Pancreas (tissue), 10 donors: ENCODE data around the gene IHH. TPM values are rescaled to one million over a fixed set of nuclear protein-coding genes. Genes with fewer than 3 reads are reported as not detected.

ENCODE experiments used
- ATAC-seq, 4 donors: fragments of 200-7000 bp; cut with Tn5 transposase; one replicate each; pipeline versions ENCODE4 v1.8.0 to v1.9.1; 2020; ENCODE audit warnings: mild to moderate bottlenecking in 4 of 4, moderate library complexity in 4 of 4
- DNase-seq, 6 donors: peaks; one replicate each; pipeline ENCODE4 v3.0.0-alpha.2; 2020
- FAIRE-seq: peaks from 2 replicates; lab custom pipeline; 2012; peaks lifted over from hg19 to GRCh38; lab: Jason Lieb, UNC
- H3K27ac ChIP-seq, 4 donors: fragments of 200-600 bp; sonication (generic); 1 replicate in 3 of 4; 2 replicates in 1 of 4; pipeline versions ENCODE4 v1.5.0 to v1.8.0; 2020
- H3K27me3 ChIP-seq, 4 donors: fragments of 200-600 bp; one replicate each; pipeline ENCODE4 v1.8.0; 2021
- H3K36me3 ChIP-seq, 3 donors: fragments of 200-600 bp; sonication (generic) in 1 of 3; one replicate each; pipeline versions ENCODE4 v1.5.0 to v1.8.0; 2020 to 2021
- H3K4me1 ChIP-seq, 3 donors: fragments of 200-600 bp; one replicate each; pipeline ENCODE4 v1.8.0; 2021
- H3K4me3 ChIP-seq, 4 donors: fragments of 200-600 bp; sonication (generic) in 2 of 4; one replicate each; pipeline versions ENCODE4 v1.5.0 to v1.8.0; 2020 to 2021
- H3K9me3 ChIP-seq, 4 donors: fragments of 200-600 bp; one replicate each; pipeline ENCODE4 v1.8.0; 2021
- CTCF ChIP-seq, 4 donors: fragments of 200-600 bp; sonication (generic) in 3 of 4; IDR thresholded peaks; one replicate each; pipeline versions ENCODE4 v1.5.0 to v1.8.0; 2021; ENCODE audit warnings: antibody characterized with exemption in 4 of 4
- WGBS, 2 donors: extraction: QIAGEN DNeasy Blood & Tissue Kit; methylation state at CpG; one replicate each; pipeline ENCODE4 v1.1.7; 2013; 5-methylcytosine and 5-hydroxymethylcytosine counted together
- intact Hi-C, 3 donors: fragments of 100-400 bp; cut with DNase I; formaldehyde crosslinking; loops; one replicate each; pipeline versions ENCODE4 v1.11.1 to v1.14.2; 2022
- polyA plus RNA-seq, 2 donors: library from polyadenylated mRNA; stranded (reverse); fragments of 200-250 nt; gene quantifications; one replicate each; pipeline ENCODE4 v1.2.3, GENCODE V29; 2013
- total RNA-seq, 6 donors: library from RNA; stranded (reverse); fragmentation: NEBNext Ultra II Directional in 4 of 6; extraction: Animal tissue kit (Norgen Biotek cat#: 25700) in 4 of 6; gene quantifications; one replicate each; pipeline versions ENCODE4 v1.2.1 to v1.2.4, GENCODE V29; 2021 to 2023
- donor health status: healthy with polysubstance abuse.
- donor health status: DM: no; HTN: no; CAD: no; lungs with moderate emphysema.
- donor health status: DM: no; HTN: no; CAD: no.
- donor health status: control.
- donor health status: control.
- donor health status: Bipolar disorder and iron deficiency.
- donor health status: DM: yes; HTN: yes; CAD: no.
- donor health status: DM: no; HTN: no; CAD: no.
- donor health status: DM: no; HTN: no; CAD: no.
- donor health status: DM: yes; HTN: yes; CAD: no.

Gene IHH
- total and polyA plus RNA-seq, 8 donors, result 0.09 to 0.19 (median 0.09) TPM; not detected in 5

GRCh38 chr2:219020604-219021365 is 39.9 kb downstream of the IHH start:
- no peak overlapping the region for H3K27ac ChIP-seq
- DNase-seq (peak in 1 of 6 donors; percentile 5), FAIRE-seq (no peak), ATAC-seq (no peak)
- H3K27me3 ChIP-seq, result no peaks in the 10 kb centered on the region
- H3K9me3 ChIP-seq, result no peaks in the 10 kb centered on the region
- H3K4me3 ChIP-seq, result no peak overlapping the region
- intact Hi-C loops, result loop anchor here in 1 of 3 donors (10.0 kb wide), 1 partner anchor 134 kb away; no protein-coding TSS in a partner anchor
- H3K4me1 ChIP-seq, result no peaks in the 10 kb centered on the region
- TF ChIP-seq CTCF (IDR thresholded peaks at IDR 0.05), result no peak
- H3K36me3 ChIP-seq, result no peaks in the 10 kb centered on the region
- 74 to 81% methylated on average over 11 of the region's 11 CpGs for WGBS, 2 donors

GRCh38 chr2:219019436-219019835 is 41.3 kb downstream of the IHH start:
- 54 to 60% methylated on average over 6 of the region's 6 CpGs for WGBS, 2 donors
- H3K9me3 ChIP-seq, result no peaks in the 10 kb centered on the region
- H3K27me3 ChIP-seq, result no peaks in the 10 kb centered on the region
- no peak overlapping the region for H3K27ac ChIP-seq
- intact Hi-C loops, result no loop called here
- TF ChIP-seq CTCF (IDR thresholded peaks at IDR 0.05), result no peak
- H3K4me3 ChIP-seq, result no peak overlapping the region
- no peaks in the 10 kb centered on the region for H3K36me3 ChIP-seq
- DNase-seq (peak in 2 of 6 donors; percentile 21 to 33), ATAC-seq (no peak), FAIRE-seq (no peak)
- H3K4me1 ChIP-seq, result no peaks in the 10 kb centered on the region

- H3K27me3 ChIP-seq, result no peaks in the 10 kb centered on the region
- ATAC-seq (no peak), FAIRE-seq (no peak), DNase-seq (peak in 1 of 6 donors; percentile 21)
- WGBS, 2 donors, result 68 to 74% methylated on average over 10 of the region's 10 CpGs
- TF ChIP-seq CTCF (IDR thresholded peaks at IDR 0.05), result no peak
- H3K27ac ChIP-seq, result no peak overlapping the region
- no peaks in the 10 kb centered on the region for H3K9me3 ChIP-seq
- no peaks in the 10 kb centered on the region for H3K4me1 ChIP-seq
- no peak overlapping the region for H3K4me3 ChIP-seq
- no peaks in the 10 kb centered on the region for H3K36me3 ChIP-seq
- intact Hi-C loops, result no loop called here
These were observed 42.0 kb downstream of the IHH start for GRCh38 chr2:219018726-219019125.

- H3K4me3 ChIP-seq, result no peak overlapping the region
- H3K27ac ChIP-seq, result no peak overlapping the region
- H3K9me3 ChIP-seq, result no peaks in the 10 kb centered on the region
- H3K4me1 ChIP-seq, result no peaks in the 10 kb centered on the region
- TF ChIP-seq CTCF (IDR thresholded peaks at IDR 0.05), result no peak
- intact Hi-C loops, result no loop called here
- WGBS, 2 donors, result 70 to 79% methylated on average over 7 of the region's 7 CpGs
- peak in 2 of 6 donors; percentile 19 to 21 for DNase-seq
- H3K27me3 ChIP-seq, result no peaks in the 10 kb centered on the region
- FAIRE-seq, result no peak
- no peak for ATAC-seq
- no peaks in the 10 kb centered on the region for H3K36me3 ChIP-seq
These were observed 42.4 kb downstream of the IHH start for GRCh38 chr2:219018286-219018685.
